Spinal cord (tissue), 10 donors: Measurements from ENCODE around the gene COBL. TPM values are rescaled to one million over a fixed set of nuclear protein-coding genes. Genes with fewer than 3 reads are reported as not detected.

Experiments
- DNase-seq, 6 donors: peaks; one replicate each; pipeline versions ENCODE4 v3.0.0 to v3.0.0-alpha.2; 2013 to 2015; ENCODE audit warnings: low spot score in 6 of 6, low read depth in 4 of 6
- H3K27ac ChIP-seq: one replicate; pipeline ENCODE4 v1.5.1; 2013; ENCODE audit warnings: low read depth, low read length, control low read depth
- H3K27me3 ChIP-seq: one replicate; pipeline ENCODE4 v1.6.1; 2013; ENCODE audit warnings: low read length; ENCODE audit not compliant: control insufficient read depth, insufficient read depth
- H3K36me3 ChIP-seq: one replicate; pipeline ENCODE4 v1.6.1; 2013; ENCODE audit warnings: low read length; ENCODE audit not compliant: control insufficient read depth, insufficient read depth
- H3K4me1 ChIP-seq: one replicate; pipeline ENCODE4 v1.6.1; 2013; ENCODE audit warnings: low read length; ENCODE audit not compliant: control insufficient read depth, insufficient read depth
- H3K4me3 ChIP-seq: one replicate; pipeline ENCODE4 v1.5.1; 2013; ENCODE audit warnings: low read depth, low read length, control low read depth
- H3K9me3 ChIP-seq: one replicate; pipeline ENCODE4 v1.6.1; 2013; ENCODE audit warnings: low read length; ENCODE audit not compliant: control insufficient read depth, insufficient read depth
- WGBS: methylation state at CpG from one replicate; pipeline ENCODE4 v1.1.5; 2013; ENCODE audit warnings: missing lambda C conversion rate; ENCODE audit not compliant: insufficient coverage; 5-methylcytosine and 5-hydroxymethylcytosine counted together
- polyA plus RNA-seq, 2 donors: library from polyadenylated mRNA; unstranded; fragments of 120-200 nt; gene quantifications; one replicate each; pipeline ENCODE4 v1.2.1, GENCODE V29; 2013; ENCODE audit not compliant: insufficient read length in 2 of 2
- total RNA-seq, 2 donors: library from RNA; depleted of rRNA in 1 of 2; stranded (reverse); fragments of 120-200 nt in 1 of 2; fragments of >200 nt in 1 of 2; gene quantifications; one replicate each; pipeline versions ENCODE4 v1.2.3 to v1.2.4, GENCODE V29; 2013 to 2014
- donor health status: healthy.

Gene COBL
- total and polyA plus RNA-seq, 4 donors: 3.8 to 7.8 (median 5.1) TPM

DNA sequence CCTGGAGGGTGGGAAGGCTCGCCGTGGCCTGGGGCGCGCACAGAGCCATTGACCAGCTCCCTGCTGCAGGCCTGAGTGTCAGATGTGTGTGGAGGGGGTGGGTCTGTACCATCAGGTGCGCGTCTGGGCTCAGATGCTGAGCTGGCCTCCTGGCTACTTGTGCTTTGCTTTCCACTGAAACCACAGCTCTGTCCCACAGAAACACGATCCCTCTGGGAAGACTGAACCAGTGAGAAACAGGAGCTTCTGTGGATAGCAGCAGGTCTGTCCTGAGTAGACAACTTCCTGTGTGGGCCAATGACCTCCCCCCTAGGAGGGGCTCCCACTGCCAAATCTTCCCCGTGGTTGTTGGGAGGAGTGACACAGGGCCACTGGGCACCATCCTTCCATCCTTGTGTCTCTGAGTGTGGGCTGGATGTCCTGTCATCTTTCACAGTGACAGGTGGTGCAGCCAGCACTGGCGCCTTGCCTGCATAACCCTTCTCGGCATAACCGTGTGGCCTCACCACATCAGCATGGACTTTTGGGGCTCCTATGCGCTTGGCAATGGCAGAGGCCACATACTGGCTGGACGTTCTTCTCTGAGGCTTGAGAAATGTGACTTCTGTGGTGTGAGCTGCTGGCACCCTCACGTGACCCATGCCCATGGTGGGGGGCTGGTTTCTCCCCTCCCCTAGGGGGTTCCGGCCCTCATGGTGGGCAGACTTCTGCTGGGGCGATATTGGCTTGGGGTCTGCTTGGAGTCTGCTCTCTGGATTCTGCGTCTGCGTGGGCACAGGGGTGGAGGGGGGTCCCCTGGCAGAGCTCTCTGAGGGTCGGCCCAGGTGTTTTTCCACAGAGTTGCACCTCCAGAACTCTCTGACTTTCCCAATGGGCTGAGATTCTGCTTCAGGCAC lies 288.4 kb downstream of the COBL start:
- H3K36me3 ChIP-seq: peaks cover 10% of the 10 kb centered on the region
- peaks cover 3% of the 10 kb centered on the region for H3K4me1 ChIP-seq
- no peaks in the 10 kb centered on the region for H3K9me3 ChIP-seq
- H3K27ac ChIP-seq: no peak overlapping the region
- no peak for DNase-seq
- 90% methylated on average over 12 of the region's 19 CpGs for WGBS
- no peaks in the 10 kb centered on the region for H3K27me3 ChIP-seq
- no peak overlapping the region for H3K4me3 ChIP-seq

DNA sequence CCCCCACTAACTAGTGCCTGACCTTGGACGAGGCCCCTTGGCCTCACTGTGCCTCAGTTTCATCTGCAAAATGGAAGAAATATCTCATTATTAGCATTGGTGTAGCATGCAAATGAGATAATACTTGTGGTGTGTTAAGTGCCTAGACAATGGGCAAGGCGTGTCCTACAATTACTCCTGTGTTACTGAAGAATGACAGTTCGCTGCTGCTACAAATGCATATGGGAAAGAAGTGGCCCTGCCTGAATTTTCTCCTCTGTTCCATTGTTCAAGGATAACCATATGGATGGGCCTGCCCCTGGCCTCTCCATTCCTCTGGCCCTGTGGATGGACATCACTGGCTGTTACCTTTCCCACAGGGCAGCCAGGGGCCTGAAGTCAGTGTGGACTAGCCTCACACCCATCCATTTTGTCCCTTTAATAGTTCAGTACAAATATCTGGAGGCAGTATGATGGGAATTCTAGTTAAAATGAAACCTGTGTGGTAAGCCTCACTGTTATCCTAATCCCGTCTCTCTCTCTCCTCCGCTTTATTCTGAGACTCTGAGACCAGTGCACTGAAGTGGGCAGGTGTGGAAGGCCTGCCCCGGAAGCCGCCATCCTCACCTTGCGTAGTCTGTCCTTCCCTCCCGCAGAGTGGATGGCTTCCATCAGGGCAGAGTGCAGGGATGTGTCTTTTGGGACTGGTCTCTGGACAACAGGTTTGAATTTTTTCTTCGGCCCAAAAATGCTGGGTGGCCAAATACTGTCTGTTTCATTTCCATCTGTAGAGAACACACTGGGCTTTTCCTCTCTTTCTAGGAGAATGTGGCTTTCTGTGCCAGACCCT lies 289.3 kb downstream of the COBL start:
- WGBS: 86% methylated on average over 3 of the region's 10 CpGs
- H3K9me3 ChIP-seq: no peaks in the 10 kb centered on the region
- DNase-seq: no peak
- no peaks in the 10 kb centered on the region for H3K27me3 ChIP-seq
- H3K36me3 ChIP-seq: peaks cover 10% of the 10 kb centered on the region
- H3K4me3 ChIP-seq: no peak overlapping the region
- peaks cover 3% of the 10 kb centered on the region for H3K4me1 ChIP-seq
- H3K27ac ChIP-seq: no peak overlapping the region

DNA sequence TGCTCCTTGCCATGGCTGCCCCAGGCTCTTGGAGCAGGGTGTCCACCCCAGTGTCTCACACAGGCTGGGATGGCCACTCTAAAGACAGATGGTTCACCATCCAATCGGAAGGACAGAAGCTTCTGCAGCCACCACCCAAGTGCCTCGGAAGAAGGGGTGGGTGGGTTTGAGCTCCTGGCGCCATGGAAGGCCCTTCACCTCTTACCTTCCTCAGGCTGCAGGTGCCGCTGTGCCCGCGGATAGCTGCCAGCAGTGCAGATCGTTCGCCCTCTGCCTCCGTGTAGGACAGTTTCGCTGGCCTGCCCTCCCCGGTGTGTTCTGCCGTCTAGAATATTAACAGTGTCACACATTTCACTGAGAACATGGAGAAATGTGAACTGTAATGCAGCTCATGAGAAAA lies 290.3 kb downstream of the COBL start:
- Histone ChIP-seq H3K27me3 (no peaks in the 10 kb centered on the region), H3K9me3 (no peaks in the 10 kb centered on the region), H3K4me3 (no peak overlapping the region), H3K4me1 (no peaks in the 10 kb centered on the region), H3K36me3 (peaks cover 10% of the 10 kb centered on the region), H3K27ac (no peak overlapping the region)
- WGBS: 94% methylated on average over 9 of the region's 12 CpGs
- DNase-seq: no peak

DNA sequence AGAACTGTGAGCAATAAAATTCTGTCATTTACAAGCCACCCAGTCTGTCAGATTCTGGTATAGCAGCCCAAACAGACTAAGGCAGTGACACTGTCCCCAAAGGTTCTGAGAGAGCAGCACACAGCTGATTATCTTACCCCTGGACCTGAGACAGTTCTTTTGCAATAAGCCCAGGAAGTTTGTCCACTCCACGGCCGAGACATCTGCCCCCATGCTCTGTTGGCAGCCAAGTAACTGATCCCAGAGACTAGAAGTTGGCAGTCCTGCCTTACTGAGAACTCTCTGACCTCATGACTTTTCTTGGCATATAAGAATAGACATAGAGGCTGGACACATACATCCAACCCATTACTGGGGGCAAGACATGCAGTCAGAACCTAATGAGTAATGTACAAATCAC lies 290.9 kb downstream of the COBL start:
- WGBS: 100% methylated on average over 2 of the region's 2 CpGs
- H3K27ac ChIP-seq: no peak overlapping the region
- H3K4me1 ChIP-seq: no peaks in the 10 kb centered on the region
- H3K9me3 ChIP-seq: no peaks in the 10 kb centered on the region
- no peak overlapping the region for H3K4me3 ChIP-seq
- peaks cover 10% of the 10 kb centered on the region for H3K36me3 ChIP-seq
- no peaks in the 10 kb centered on the region for H3K27me3 ChIP-seq
- DNase-seq: no peak

DNA sequence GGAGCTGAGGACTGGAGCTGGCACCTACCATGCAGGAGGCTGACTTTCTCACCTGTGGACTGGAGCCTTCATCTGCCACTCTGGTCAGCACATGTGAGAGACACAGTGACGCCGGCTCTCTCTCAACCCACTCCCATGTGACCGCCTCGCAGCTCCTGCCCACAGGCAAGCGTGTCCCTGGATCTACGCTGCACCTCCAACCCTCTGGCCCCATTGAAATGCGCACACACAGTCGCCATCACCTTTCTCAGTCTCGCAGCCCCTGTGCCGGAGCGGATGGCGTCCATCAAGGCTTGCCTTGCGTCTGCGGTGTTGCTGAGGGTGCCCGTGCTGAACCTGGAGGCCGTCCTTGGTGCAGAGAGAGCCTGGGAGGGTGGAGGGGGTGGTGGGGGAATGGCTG lies 291.7 kb downstream of the COBL start:
- WGBS: 97% methylated on average over 13 of the region's 16 CpGs
- no peaks in the 10 kb centered on the region for H3K27me3 ChIP-seq
- no peak for DNase-seq
- H3K4me1 ChIP-seq: no peaks in the 10 kb centered on the region
- H3K4me3 ChIP-seq: no peak overlapping the region
- no peaks in the 10 kb centered on the region for H3K9me3 ChIP-seq
- H3K36me3 ChIP-seq: peaks cover 10% of the 10 kb centered on the region
- H3K27ac ChIP-seq: no peak overlapping the region

DNA sequence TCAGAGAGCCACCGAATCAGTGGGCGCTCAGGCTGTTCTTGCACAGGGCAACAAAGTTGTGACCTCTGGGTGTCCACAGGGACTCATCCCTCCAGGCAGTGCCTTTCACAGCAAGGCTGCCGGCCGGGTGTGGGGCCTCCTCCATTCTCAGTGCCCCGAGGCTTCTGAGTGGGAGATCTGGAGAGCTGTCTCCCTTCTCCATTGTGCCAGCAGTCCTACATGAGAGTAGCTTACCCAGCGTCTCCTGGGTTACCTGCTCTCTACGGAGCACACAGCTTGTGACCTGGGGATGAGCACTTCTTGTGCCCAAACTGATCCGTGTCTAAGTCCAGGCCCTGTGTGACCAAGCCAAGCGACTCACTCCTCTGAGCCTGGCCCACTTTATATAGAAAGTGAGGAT lies 293.1 kb downstream of the COBL start:
- Histone ChIP-seq H3K27me3 (no peaks in the 10 kb centered on the region), H3K4me3 (no peak overlapping the region), H3K27ac (no peak overlapping the region), H3K36me3 (peaks cover 10% of the 10 kb centered on the region), H3K4me1 (no peaks in the 10 kb centered on the region), H3K9me3 (no peaks in the 10 kb centered on the region)
- 91% methylated on average over 8 of the region's 9 CpGs for WGBS
- no peak for DNase-seq

DNA sequence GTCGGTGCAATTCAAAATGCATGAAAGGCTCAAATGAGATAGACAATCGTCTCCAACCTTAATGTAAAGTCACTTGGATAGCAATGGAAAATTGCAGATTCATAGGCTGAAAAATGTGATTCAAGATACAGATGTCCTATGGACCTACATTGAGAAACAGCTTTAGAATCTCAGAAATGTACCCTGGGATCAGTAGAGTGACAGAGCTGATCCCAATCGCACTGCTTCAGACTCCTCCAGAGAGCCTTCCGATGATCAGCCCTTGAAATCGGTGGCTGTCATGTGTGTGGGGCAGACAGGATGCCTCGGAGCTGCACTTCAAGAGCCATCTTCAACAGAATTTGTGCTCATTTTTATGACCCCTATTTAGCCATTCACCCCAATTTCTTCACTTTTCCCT lies 293.8 kb downstream of the COBL start:
- H3K4me3 ChIP-seq: no peak overlapping the region
- no peaks in the 10 kb centered on the region for H3K27me3 ChIP-seq
- H3K4me1 ChIP-seq: no peaks in the 10 kb centered on the region
- H3K27ac ChIP-seq: no peak overlapping the region
- DNase-seq: no peak
- peaks cover 6% of the 10 kb centered on the region for H3K36me3 ChIP-seq
- H3K9me3 ChIP-seq: no peaks in the 10 kb centered on the region
- WGBS: 90% methylated on average over 5 of the region's 6 CpGs

DNA sequence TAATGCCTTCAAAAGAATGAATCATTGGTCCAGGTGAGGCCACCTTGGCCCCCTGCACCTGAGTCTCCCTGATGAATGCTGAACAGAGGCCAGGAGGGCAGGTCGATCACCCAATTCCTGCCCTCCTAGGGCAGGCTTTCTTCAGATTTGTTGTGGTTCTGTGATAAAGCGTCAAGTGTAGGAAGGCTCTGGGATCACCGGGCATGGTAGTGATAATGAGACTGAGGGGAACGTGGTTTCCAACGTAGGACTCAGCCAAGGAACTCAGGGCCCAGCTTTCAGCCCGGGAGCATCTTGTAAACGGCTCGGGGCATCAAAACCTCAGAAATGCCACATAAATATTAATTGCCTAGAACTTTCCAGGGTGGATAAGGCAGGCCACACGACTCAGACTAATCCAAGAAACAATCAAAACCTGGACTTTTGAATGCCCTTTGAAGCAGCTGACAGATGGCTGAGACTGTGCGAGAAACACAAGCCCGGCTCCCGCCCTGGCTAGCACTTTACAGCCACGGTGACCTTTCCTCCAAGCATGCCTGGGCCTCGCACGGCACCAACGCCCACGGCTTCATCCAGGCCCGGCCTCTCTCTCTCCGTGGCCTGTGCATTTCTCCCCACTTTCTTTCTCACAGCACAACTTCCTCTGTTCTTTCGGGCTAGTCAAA lies 294.6 kb downstream of the COBL start:
- H3K9me3 ChIP-seq: no peaks in the 10 kb centered on the region
- no peaks in the 10 kb centered on the region for H3K27me3 ChIP-seq
- no peak overlapping the region for H3K27ac ChIP-seq
- WGBS: 83% methylated on average over 20 of the region's 20 CpGs
- no peak overlapping the region for H3K4me3 ChIP-seq
- no peak for DNase-seq
- H3K4me1 ChIP-seq: no peaks in the 10 kb centered on the region
- H3K36me3 ChIP-seq: peaks cover 6% of the 10 kb centered on the region

DNA sequence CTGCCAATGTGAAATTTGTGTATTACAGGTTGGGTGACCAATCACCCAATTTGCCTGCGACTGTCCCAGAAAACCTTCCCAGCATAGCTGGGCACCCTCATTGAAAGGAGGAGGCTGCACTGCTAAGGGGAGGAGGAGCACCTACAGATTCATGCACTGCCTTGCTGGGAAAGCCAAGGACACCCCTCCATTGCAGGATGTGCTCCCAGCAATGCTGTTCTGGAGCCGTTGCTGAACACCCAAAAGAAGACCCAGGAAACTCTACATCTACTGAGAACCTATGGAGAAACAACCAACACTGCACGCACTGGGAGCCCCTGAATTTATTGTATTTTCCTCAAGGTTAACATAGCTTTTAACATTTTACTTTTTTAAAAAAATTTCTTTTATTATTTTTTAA lies 295.7 kb downstream of the COBL start:
- WGBS: 90% methylated on average over 2 of the region's 3 CpGs
- no peak overlapping the region for H3K27ac ChIP-seq
- peaks cover 4% of the 10 kb centered on the region for H3K36me3 ChIP-seq
- no peaks in the 10 kb centered on the region for H3K27me3 ChIP-seq
- no peaks in the 10 kb centered on the region for H3K9me3 ChIP-seq
- no peak overlapping the region for H3K4me3 ChIP-seq
- DNase-seq: no peak
- no peaks in the 10 kb centered on the region for H3K4me1 ChIP-seq
